H1 (cell line): ENCODE measurements around the gene SLC8A1. TPM values are rescaled to one million over a fixed set of nuclear protein-coding genes. Genes with fewer than 3 reads are reported as not detected.

ENCODE experiments used
- CTCF ChIA-PET: fragments of 300-600 bp; sonication (Branson Sonifier 250); formaldehyde crosslinking; loops from one replicate; lab custom pipeline; 2021; ENCODE audit not compliant: partially characterized antibody; lab: Charles Lee
- POLR2A ChIA-PET: fragments of 300-600 bp; sonication (Branson Sonifier 250); formaldehyde crosslinking; loops from one replicate; lab custom pipeline; 2021; ENCODE audit warnings: inconsistent platforms; ENCODE audit not compliant: partially characterized antibody; lab: Charles Lee
- DNase-seq, 2 experiments: peaks; one replicate each; pipeline versions ENCODE4 v3.0.0 to v3.0.0-alpha.2; 2010 to 2022; ENCODE audit warnings: low spot score in 2 of 2, low read depth in 1 of 2, mixed read lengths in 1 of 2
- FAIRE-seq: peaks from 2 replicates; lab custom pipeline; 2011; peaks lifted over from hg19 to GRCh38; lab: Jason Lieb, UNC
- H2AFZ ChIP-seq: 2 replicates; pipeline ENCODE4 v1.8.1; 2012; ENCODE audit warnings: low read length, inconsistent platforms
- H2AK5ac ChIP-seq: 2 replicates; pipeline ENCODE4 v1.6.1; 2013; ENCODE audit warnings: low read depth, low read length
- H2BK120ac ChIP-seq: replicated peaks from 2 replicates; pipeline ENCODE3; 2013; ENCODE audit warnings: low read depth, low read length, inconsistent platforms
- H2BK12ac ChIP-seq: 2 replicates; pipeline ENCODE4 v1.6.1; 2013; ENCODE audit warnings: low read depth, low read length
- H2BK15ac ChIP-seq: 2 replicates; pipeline ENCODE4 v1.6.1; 2013; ENCODE audit warnings: low read length
- H2BK20ac ChIP-seq: 2 replicates; pipeline ENCODE4 v1.6.1; 2013; ENCODE audit warnings: low read length
- H2BK5ac ChIP-seq: 2 replicates; pipeline ENCODE4 v1.6.1; 2013; ENCODE audit warnings: low read depth, low read length
- H3K14ac ChIP-seq: 2 replicates; pipeline ENCODE4 v1.6.1; 2013; ENCODE audit warnings: inconsistent platforms; ENCODE audit not compliant: insufficient read length
- H3K18ac ChIP-seq: 2 replicates; pipeline ENCODE4 v1.6.1; 2013; ENCODE audit warnings: low read length; ENCODE audit errors: extremely low read depth
- H3K23ac ChIP-seq: 2 replicates; pipeline ENCODE4 v1.6.1; 2013; ENCODE audit warnings: inconsistent platforms; ENCODE audit not compliant: insufficient read length
- H3K23me2 ChIP-seq: 2 replicates; pipeline ENCODE4 v1.6.1; 2013; ENCODE audit warnings: low read depth, low read length
- H3K27ac ChIP-seq: 2 replicates; pipeline ENCODE4 v1.6.1; 2011; ENCODE audit warnings: low read depth, low read length, inconsistent platforms
- H3K27me3 ChIP-seq, 4 experiments: replicated peaks in 1 of 4; 1 replicate in 1 of 4; 2 replicates in 3 of 4; pipeline versions ENCODE4 v1.6.1 to v1.8.1; 2011 to 2013; ENCODE audit warnings: low read length in 3 of 4, mild to moderate bottlenecking in 3 of 4, inconsistent platforms in 2 of 4, mixed read lengths in 2 of 4, moderate library complexity in 1 of 4; ENCODE audit not compliant: control insufficient read depth in 3 of 4, insufficient read depth in 3 of 4; ENCODE audit errors: extremely low read depth in 1 of 4
- H3K36me3 ChIP-seq, 4 experiments: 2 replicates each; pipeline versions ENCODE4 v1.6.1 to v1.8.1; 2011 to 2013; ENCODE audit warnings: mild to moderate bottlenecking in 4 of 4, low read length in 3 of 4, moderate library complexity in 2 of 4, control low read depth in 1 of 4, inconsistent platforms in 1 of 4; ENCODE audit not compliant: insufficient read depth in 4 of 4, control insufficient read depth in 2 of 4
- H3K4ac ChIP-seq: replicated peaks from 2 replicates; pipeline ENCODE3; 2013; ENCODE audit warnings: low read length, low read depth, mixed read lengths, inconsistent platforms; ENCODE audit not compliant: insufficient read length
- H3K4me1 ChIP-seq, 4 experiments: replicated peaks in 1 of 4; 1 replicate in 1 of 4; 2 replicates in 3 of 4; pipeline versions ENCODE4 v1.6.1 to v1.8.1; 2011 to 2013; ENCODE audit warnings: low read length in 3 of 4, inconsistent platforms in 2 of 4, mixed read lengths in 1 of 4; ENCODE audit not compliant: insufficient read depth in 4 of 4, control insufficient read depth in 3 of 4
- H3K4me2 ChIP-seq, 2 experiments: 2 replicates each; pipeline versions ENCODE4 v1.6.1 to v1.8.1; 2011 to 2013; ENCODE audit warnings: low read depth in 2 of 2, low read length in 2 of 2, control low read depth in 1 of 2, inconsistent platforms in 1 of 2, mild to moderate bottlenecking in 1 of 2; ENCODE audit not compliant: insufficient read depth in 1 of 2
- H3K4me3 ChIP-seq, 4 experiments: fragments of 200-600, 300-600 bp in 1 of 4; sonication (generic), shearing (Covaris generic), sonication (Bioruptor Twin) in 1 of 4; 2 replicates each; pipeline versions ENCODE4 v1.5.1 to v1.8.1; 2011 to 2016; ENCODE audit warnings: low read length in 4 of 4, low read depth in 3 of 4, control low read depth in 2 of 4, inconsistent platforms in 2 of 4, mild to moderate bottlenecking in 2 of 4, mixed read lengths in 1 of 4, moderate library complexity in 1 of 4; ENCODE audit not compliant: insufficient read depth in 2 of 4; ENCODE audit errors: extremely low read depth in 1 of 4
- H3K56ac ChIP-seq: replicated peaks from 2 replicates; pipeline ENCODE3; 2013; ENCODE audit warnings: low read depth, mild to moderate bottlenecking, mixed read lengths, low read length, inconsistent platforms; ENCODE audit not compliant: insufficient read length
- H3K79me1 ChIP-seq: 2 replicates; pipeline ENCODE4 v1.6.1; 2013; ENCODE audit warnings: low read depth, low read length, control low read depth
- H3K79me2 ChIP-seq, 2 experiments: 2 replicates each; pipeline versions ENCODE4 v1.6.1 to v1.8.1; 2012 to 2013; ENCODE audit warnings: low read length in 2 of 2, mild to moderate bottlenecking in 2 of 2, inconsistent platforms in 1 of 2; ENCODE audit not compliant: insufficient read depth in 2 of 2, control insufficient read depth in 1 of 2
- H3K9ac ChIP-seq, 4 experiments: replicated peaks in 1 of 4; 1 replicate in 1 of 4; 2 replicates in 3 of 4; pipeline versions ENCODE4 v1.6.1 to v1.8.1; 2011 to 2013; ENCODE audit warnings: low read depth in 3 of 4, low read length in 3 of 4, control low read depth in 2 of 4, mild to moderate bottlenecking in 2 of 4, moderate library complexity in 2 of 4, inconsistent platforms in 1 of 4; ENCODE audit errors: extremely low read depth in 1 of 4
- H3K9me3 ChIP-seq, 2 experiments: 2 replicates each; pipeline versions ENCODE4 v1.6.1 to v1.8.1; 2012 to 2013; ENCODE audit warnings: mild to moderate bottlenecking in 2 of 2, moderate library complexity in 2 of 2, control low read depth in 1 of 2, inconsistent platforms in 1 of 2, low read depth in 1 of 2, low read length in 1 of 2, mixed read lengths in 1 of 2; ENCODE audit not compliant: insufficient read depth in 2 of 2
- H4K20me1 ChIP-seq, 2 experiments: replicated peaks in 1 of 2; 2 replicates each; pipeline versions ENCODE3 to v1.8.1; 2011 to 2013; ENCODE audit warnings: inconsistent platforms in 2 of 2, low read length in 2 of 2, mild to moderate bottlenecking in 1 of 2; ENCODE audit not compliant: insufficient read depth in 2 of 2, control insufficient read depth in 1 of 2
- H4K5ac ChIP-seq: 2 replicates; pipeline ENCODE4 v1.6.1; 2013; ENCODE audit warnings: low read length, low read depth, mixed read lengths, inconsistent platforms; ENCODE audit not compliant: insufficient read length
- H4K8ac ChIP-seq: 2 replicates; pipeline ENCODE4 v1.8.0; 2013; ENCODE audit warnings: mild to moderate bottlenecking, moderate library complexity, low read length, inconsistent platforms; ENCODE audit not compliant: insufficient read depth; ENCODE audit errors: extremely low read depth
- H4K91ac ChIP-seq: replicated peaks from 2 replicates; pipeline ENCODE3; 2013; ENCODE audit warnings: low read length, mixed read lengths, inconsistent platforms; ENCODE audit not compliant: insufficient read length
- CHD2 ChIP-seq: IDR thresholded peaks from 2 replicates; pipeline ENCODE4 v1.6.1; 2012; ENCODE audit warnings: low read length, improper control_type of control experiment
- EGR1 ChIP-seq: IDR thresholded peaks from 2 replicates; pipeline ENCODE4 v1.6.1; 2011; ENCODE audit warnings: low read depth, low read length, borderline replicate concordance
- GABPA ChIP-seq: IDR thresholded peaks from 2 replicates; pipeline ENCODE4 v1.6.1; 2011; ENCODE audit warnings: mild to moderate bottlenecking, low read length, moderate library complexity, borderline replicate concordance; ENCODE audit not compliant: insufficient read depth
- KDM4A ChIP-seq: IDR thresholded peaks from one replicate; pipeline ENCODE4 v1.7.1; 2012; ENCODE audit warnings: low read depth, mild to moderate bottlenecking, moderate library complexity, low read length, inconsistent platforms; ENCODE audit not compliant: severe bottlenecking
- SIN3A ChIP-seq, 2 experiments: IDR thresholded peaks in 1 of 2; conservative IDR thresholded peaks in 1 of 2; 2 replicates each; pipeline ENCODE4 v1.6.1; 2011 to 2012; ENCODE audit warnings: low read length in 2 of 2, improper control_type of control experiment in 1 of 2, low read depth in 1 of 2, mild to moderate bottlenecking in 1 of 2
- SP2 ChIP-seq: IDR thresholded peaks from 2 replicates; pipeline ENCODE4 v1.6.1; 2012; ENCODE audit warnings: mild to moderate bottlenecking, low read length, inconsistent platforms
- TCF12 ChIP-seq: IDR thresholded peaks from 2 replicates; pipeline ENCODE4 v1.6.1; 2011; ENCODE audit warnings: low read depth, mild to moderate bottlenecking, low read length
- whole genome bisulfite sequencing, 2 experiments: shearing (Covaris generic) in 1 of 2; methylation state at CpG; one replicate each; pipeline versions ENCODE4 v1.1.6 to v1.1.7; 2013 to 2015; ENCODE audit warnings: low lambda C conversion rate in 2 of 2, mixed read lengths in 2 of 2, inconsistent platforms in 1 of 2, low coverage in 1 of 2, missing lambda C conversion rate in 1 of 2; ENCODE audit not compliant: insufficient replicate concordance in 2 of 2, insufficient coverage in 1 of 2, insufficient read length in 1 of 2; ENCODE audit errors: extremely low coverage in 1 of 2, missing lambda C conversion rate in 1 of 2; 5-methylcytosine and 5-hydroxymethylcytosine counted together
- polyA plus RNA-seq, 7 experiments: library from polyadenylated mRNA; depleted of rRNA in 3 of 7; stranded (reverse) in 5 of 7; unstranded in 2 of 7; fragments of >200 nt in 5 of 7; fragments of 200-250 nt in 2 of 7; gene quantifications; 1 replicate in 5 of 7; 2 replicates in 1 of 7; 4 replicates in 1 of 7; pipeline versions ENCODE4 v1.2.1 to v1.2.3, GENCODE V29; 2011 to 2013; ENCODE audit warnings: missing spikeins in 2 of 7, mixed read lengths in 2 of 7
- total RNA-seq: library from RNA; stranded (reverse); fragmentation: NEBNext Ultra II Directional; extraction: Animal tissue kit (Norgen Biotek cat#: 25700); gene quantifications from 2 replicates; pipeline ENCODE4 v1.2.1, GENCODE V29; 2021

Gene SLC8A1
- total and polyA plus RNA-seq, 2 of the 8 experiments (the other 6 are each of a cell fraction or from before 2014, with no cell fraction given): 0.68 to 3.6 TPM

- TF ChIP-seq KDM4A: no peak
- TF ChIP-seq SP2: no peak
- TF ChIP-seq EGR1: no peak
- no peak for TF ChIP-seq GABPA
- no peak for TF ChIP-seq TCF12
- no peak for TF ChIP-seq CHD2
- TF ChIP-seq SIN3A (conservative IDR thresholded peaks at IDR 0.05 in 1 of 2, IDR thresholded peaks at IDR 0.05 in 1 of 2; ENCODE audit: low read depth in 1 of 2, low read length in 2 of 2): no peak
Observed at GRCh38 chr2:40260437-40260836, 191.5 kb downstream of the SLC8A1 start.

More at GRCh38 chr2:40260437-40260836, 191.5 kb downstream of the SLC8A1 start:
- Histone ChIP-seq H3K23me2 (no peaks in the 10 kb centered on the region), H3K23ac (no peak overlapping the region), H3K79me2 (no peaks in the 10 kb centered on the region), H4K5ac (no peak overlapping the region), H2BK5ac (no peak overlapping the region), H2BK12ac (no peak overlapping the region), H3K18ac (no peak overlapping the region), H3K4ac (no peak overlapping the region), H3K79me1 (no peaks in the 10 kb centered on the region), H3K56ac (no peak overlapping the region), H3K9me3 (no peaks in the 10 kb centered on the region), H4K8ac (no peak overlapping the region), H2BK15ac (no peak overlapping the region), H3K14ac (no peak overlapping the region), H2AK5ac (no peak overlapping the region), H2BK120ac (no peak overlapping the region), H3K27ac (no peak overlapping the region), H3K36me3 (no peaks in the 10 kb centered on the region), H3K27me3 (no peaks in the 10 kb centered on the region), H3K4me3 (no peak overlapping the region), H4K91ac (no peak overlapping the region), H3K9ac (no peak overlapping the region), H2AFZ (no peak overlapping the region), H3K4me2 (no peak overlapping the region), H3K4me1 (no peaks in the 10 kb centered on the region), H2BK20ac (no peak overlapping the region), H4K20me1 (no peaks in the 10 kb centered on the region)
- DNase-seq (no peak), FAIRE-seq (no peak)
- 95% methylated on average over 2 of the region's 2 CpGs; no CpG with 5 or more reads in 1 of the 2 experiments for WGBS, 2 experiments
- ChIA-PET CTCF (interaction anchor here (1.3 to 2.5 kb wide), 2 partner anchors 16 to 47 kb away, joined by 3 to 10 read pairs; no protein-coding TSS in a partner anchor), POLR2A (no interaction called here)
